HG03064 (cell line): ENCODE measurements around the gene DIPK1C.

Experiments used
- ATAC-seq: cut with Tn5 transposase; IDR thresholded peaks from one replicate; pipeline ENCODE4 v1.9.1; 2021; ENCODE audit warnings: low read depth; ENCODE audit not compliant: unreplicated experiment

The DIPK1C gene

GRCh38 chr18:74454279-74454751, 2.8 kb downstream of the DIPK1C start:
- no peak for ATAC-seq

- ATAC-seq, result no peak
Observed at GRCh38 chr18:74453642-74454198, 3.4 kb downstream of the DIPK1C start.

- ATAC-seq, result no peak
Observed at GRCh38 chr18:74453016-74453566, 4.0 kb downstream of the DIPK1C start.

GRCh38 chr18:74451148-74451547, 6.0 kb downstream of the DIPK1C start:
- ATAC-seq, result no peak

- ATAC-seq, result no peak
Observed at GRCh38 chr18:74450626-74451025, 6.5 kb downstream of the DIPK1C start.

- no peak for ATAC-seq
Observed at GRCh38 chr18:74447404-74448152, 9.5 kb downstream of the DIPK1C start.

GRCh38 chr18:74446631-74447403, 10.3 kb downstream of the DIPK1C start:
- ATAC-seq, result no peak

- ATAC-seq, result no peak
Observed at GRCh38 chr18:74446178-74446577, 10.9 kb downstream of the DIPK1C start.

GRCh38 chr18:74445585-74445984, 11.5 kb downstream of the DIPK1C start:
- ATAC-seq, result no peak

- ATAC-seq, result no peak
Observed at GRCh38 chr18:74444104-74444503, 13.0 kb downstream of the DIPK1C start.

- no peak for ATAC-seq
Observed at GRCh38 chr18:74440808-74441427, 16.2 kb downstream of the DIPK1C start.

GRCh38 chr18:74438091-74438490, 19.0 kb downstream of the DIPK1C start:
- no peak for ATAC-seq

GRCh38 chr18:74436158-74436769, 20.8 kb downstream of the DIPK1C start:
- ATAC-seq, result no peak

GRCh38 chr18:74435740-74436139, 21.4 kb downstream of the DIPK1C start:
- ATAC-seq, result no peak

GRCh38 chr18:74434466-74434865, 22.6 kb downstream of the DIPK1C start:
- no peak for ATAC-seq

GRCh38 chr18:74430806-74431571, 26.1 kb downstream of the DIPK1C start:
- no peak for ATAC-seq

- ATAC-seq, result no peak
Observed at GRCh38 chr18:74430231-74430630, 26.9 kb downstream of the DIPK1C start.

GRCh38 chr18:74429096-74429495, 28.0 kb downstream of the DIPK1C start:
- no peak for ATAC-seq

GRCh38 chr18:74427442-74428112, 29.5 kb downstream of the DIPK1C start:
- ATAC-seq, result no peak
